Measurements from ENCODE around the gene PHC3.
"Not testable (repeated sequence)": the region's sequence is repeated elsewhere in the genome, so short reads cannot be mapped to it uniquely, and the experiment has no call there.

DNA sequence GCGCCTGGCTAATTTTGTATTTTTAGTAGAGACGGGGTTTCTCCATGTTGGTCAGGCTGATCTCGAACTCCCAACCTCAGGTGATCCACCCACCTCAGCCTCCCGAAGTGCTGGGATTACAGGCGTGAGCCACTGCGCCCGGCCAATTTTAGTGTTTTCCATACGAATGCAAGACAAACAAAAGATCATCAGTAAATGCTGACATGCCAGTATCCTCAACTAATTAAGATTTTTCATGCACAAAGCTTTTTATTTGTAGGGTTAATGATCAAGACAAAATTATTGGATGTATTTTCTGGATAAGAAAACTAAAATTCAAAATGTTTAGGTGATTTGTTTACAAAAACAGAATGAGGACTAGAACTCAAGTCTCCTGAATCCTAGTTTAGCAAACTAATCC is 67.4 kb downstream of the PHC3 start:
- TF ChIP-seq EZH2 (IDR thresholded peaks at IDR 0.05; ENCODE audit: insufficient read depth, poor library complexity, severe bottlenecking); EZH2phosphoT487 (IDR thresholded peaks at IDR 0.05; ENCODE audit: insufficient read depth, low read depth): not testable (repeated sequence)

Data from GM23248 (cell line).